ENCODE results near the gene DHRS9. TPM values are rescaled to one million over a fixed set of nuclear protein-coding genes. Genes with fewer than 3 reads are reported as not detected.
A peak's percentile ranks its signal among the peaks of the same experiment; 100 is the strongest.

DHRS9 gene
- total and polyA plus RNA-seq, 9 of the 15 experiments (the other 6 are each of a cell fraction or from before 2014, with no cell fraction given) = 0.27 to 1.7 (median 0.69) TPM

DNA sequence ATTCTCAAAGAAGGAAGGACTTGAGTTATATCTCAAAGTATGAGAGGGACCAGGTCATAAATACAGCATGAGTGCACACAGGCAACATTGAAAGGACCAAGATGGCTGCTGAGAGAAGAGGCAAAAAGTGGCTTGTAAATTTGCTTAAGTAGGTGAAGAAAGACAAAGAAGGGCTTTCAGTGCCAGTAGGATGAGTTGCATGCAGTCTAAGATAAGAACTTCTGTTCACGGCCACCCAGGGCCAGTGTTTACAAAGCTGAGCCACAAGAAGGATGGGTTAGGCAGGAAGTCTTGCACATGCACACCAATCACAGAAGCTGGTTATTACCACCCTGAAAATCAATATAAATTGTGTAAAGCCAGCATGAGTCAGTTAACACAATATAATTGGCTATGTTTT is 35.1 kb upstream of the DHRS9 start (continued):
- TF ChIP-seq SAP30 (IDR thresholded peaks at IDR 0.05; ENCODE audit: borderline replicate concordance, insufficient read depth, low read depth, low read length, poor library complexity, severe bottlenecking) = no peak
- no peak for TF ChIP-seq ARID2 (IDR thresholded peaks at IDR 0.05)
- peak; percentile 62; the same call in 1 of the 2 replicates for TF ChIP-seq EP300 (IDR thresholded peaks at IDR 0.05; ENCODE audit: low read length)
- no peak for TF ChIP-seq ZNF384 (IDR thresholded peaks at IDR 0.05; ENCODE audit: low read depth, low read length)
- peak; percentile 77 for TF ChIP-seq SOX6 (IDR thresholded peaks at IDR 0.05)
- TF ChIP-seq TRIM24 (IDR thresholded peaks at IDR 0.05) = 0 out of 4 replicates have a peak, but pooled peaks of 1 of the 2 experiments have one; percentile 50
- peak in 1 of 2 experiments; percentile 12; a peak in 1 of 4 replicates for TF ChIP-seq TBL1XR1 (IDR thresholded peaks at IDR 0.05; ENCODE audit: low read length in 2 of 2)
- no peak for TF ChIP-seq NFE2 (IDR thresholded peaks at IDR 0.05; ENCODE audit: low read depth)
- no peak for TF ChIP-seq SMC3 (conservative IDR thresholded peaks at IDR 0.05; ENCODE audit: insufficient read depth, low read depth, low read length)
- no peak for TF ChIP-seq SLC30A9 (CRISPR knock-in tag; IDR thresholded peaks at IDR 0.05)
- TF ChIP-seq CBFA2T2 (conservative IDR thresholded peaks at IDR 0.05) = peak; percentile 56
- TF ChIP-seq JUND (IDR thresholded peaks at IDR 0.05; ENCODE audit: borderline replicate concordance, low read depth, low read length) = peak; percentile 43; the same call in 1 of the 2 replicates
- peak; percentile 44; the same call in 1 of the 3 replicates for TF ChIP-seq JUND (tag; IDR thresholded peaks at IDR 0.05; ENCODE audit: borderline replicate concordance, low read depth, low read length)
- no peak for TF ChIP-seq SIN3A (IDR thresholded peaks at IDR 0.05; ENCODE audit: borderline replicate concordance in 2 of 2, control insufficient read depth in 1 of 2, low read depth in 2 of 2, low read length in 2 of 2)
- peak in 1 of 2 experiments; percentile 40; a peak in 1 of 4 replicates for TF ChIP-seq ARNT (IDR thresholded peaks at IDR 0.05)
- TF ChIP-seq CEBPG (CRISPR knock-in tag; IDR thresholded peaks at IDR 0.05) = no peak
- TF ChIP-seq CEBPG (tag; conservative IDR thresholded peaks at IDR 0.05 in 1 of 2, IDR thresholded peaks at IDR 0.05 in 1 of 2) = peak in 1 of 2 experiments; percentile 53; a peak in 1 of 4 replicates
- TF ChIP-seq MYC (IDR thresholded peaks at IDR 0.05; ENCODE audit: low read depth, low read length) = 0 out of 2 replicates have a peak, but pooled peaks have one; percentile 23
- no peak for TF ChIP-seq MYC (CRISPR knock-in tag; IDR thresholded peaks at IDR 0.05; ENCODE audit: borderline replicate concordance, low read depth)
- no peak for TF ChIP-seq NFATC3 (IDR thresholded peaks at IDR 0.05)
- TF ChIP-seq ZNF695 (CRISPR knock-in tag; IDR thresholded peaks at IDR 0.05) = no peak
- peak; percentile 66; the same call in 1 of the 2 replicates for TF ChIP-seq SMARCA4 (IDR thresholded peaks at IDR 0.05)
- no peak for TF ChIP-seq ZBTB26 (CRISPR knock-in tag; IDR thresholded peaks at IDR 0.05)
- TF ChIP-seq TAF7 (tag; IDR thresholded peaks at IDR 0.05) = no peak
- TF ChIP-seq CTBP1 (IDR thresholded peaks at IDR 0.05; ENCODE audit: borderline replicate concordance) = peak; percentile 72
- TF ChIP-seq, protein P1, sequence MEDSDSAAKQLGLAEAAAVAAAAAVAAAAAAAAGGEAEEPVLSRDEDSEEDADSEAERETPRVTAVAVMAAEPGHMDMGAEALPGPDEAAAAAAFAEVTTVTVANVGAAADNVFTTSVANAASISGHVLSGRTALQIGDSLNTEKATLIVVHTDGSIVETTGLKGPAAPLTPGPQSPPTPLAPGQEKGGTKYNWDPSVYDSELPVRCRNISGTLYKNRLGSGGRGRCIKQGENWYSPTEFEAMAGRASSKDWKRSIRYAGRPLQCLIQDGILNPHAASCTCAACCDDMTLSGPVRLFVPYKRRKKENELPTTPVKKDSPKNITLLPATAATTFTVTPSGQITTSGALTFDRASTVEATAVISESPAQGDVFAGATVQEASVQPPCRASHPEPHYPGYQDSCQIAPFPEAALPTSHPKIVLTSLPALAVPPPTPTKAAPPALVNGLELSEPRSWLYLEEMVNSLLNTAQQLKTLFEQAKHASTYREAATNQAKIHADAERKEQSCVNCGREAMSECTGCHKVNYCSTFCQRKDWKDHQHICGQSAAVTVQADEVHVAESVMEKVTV (CRISPR knock-in tag; IDR thresholded peaks at IDR 0.05) = 0 out of 2 replicates have a peak, but pooled peaks have one; percentile 16
- TF ChIP-seq DDX20 (tag; IDR thresholded peaks at IDR 0.05; ENCODE audit: low read depth) = no peak
- TF ChIP-seq MXI1 (IDR thresholded peaks at IDR 0.05; ENCODE audit: low read depth, low read length) = no peak
- TF ChIP-seq ZKSCAN1 (IDR thresholded peaks at IDR 0.05; ENCODE audit: low read depth, low read length) = no peak
